ENCODE results near the gene DTX4. TPM values are rescaled to one million over a fixed set of nuclear protein-coding genes. Genes with fewer than 3 reads are reported as not detected.
A peak's percentile ranks its signal among the peaks of the same experiment; 100 is the strongest.

DTX4 gene
- total RNA-seq, 2 experiments from 2014 or later: 0.93 to 1.0 TPM

- H3K27me3 ChIP-seq (ENCODE audit: control insufficient read depth in 1 of 2, insufficient read depth in 2 of 2, low read length in 2 of 2): no peaks in the 10 kb centered on the region
- ATAC-seq (ENCODE audit: poor library complexity) (no peak), DNase-seq (no peak)
- no peaks in the 10 kb centered on the region for H3K9me3 ChIP-seq (ENCODE audit: control insufficient read depth in 1 of 2, insufficient read depth in 1 of 2, low read length in 2 of 2)
- H3K4me1 Mint-ChIP-seq (ENCODE audit: low read depth): peaks cover 50% of the 10 kb centered on the region
- H3K27ac Mint-ChIP-seq: peak overlapping the region; percentile 90
- ChIA-PET POLR2A (interaction anchor here (1.0 to 3.2 kb wide), 7 partner anchors 10 to 36 kb away, joined by 3 to 19 read pairs (median 6); partner anchors contain the start of genes DTX4 and FAM111B), CTCF (interaction anchor here (1.0 to 9.6 kb wide), 6 partner anchors 15 to 84 kb away, joined by 3 to 87 read pairs (median 9); partner anchors contain the start of genes DTX4 and FAM111B)
- peaks cover 23% of the 10 kb centered on the region for H3K4me1 ChIP-seq (ENCODE audit: insufficient read depth, low read length)
- intact Hi-C loops (cut with DNase I, micrococcal nuclease): loop anchor here (1.0 to 10.0 kb wide), 9 partner anchors 16 to 1817 kb away; partner anchors contain the start of genes LPXN (in 2 of the 2), ZFP91 (in 2 of the 2), FAM111B (in 1 of the 2) and P2RX3 (in 1 of the 2)
- H3K27me3 Mint-ChIP-seq: no peaks in the 10 kb centered on the region
- no peaks in the 10 kb centered on the region for H3K9me3 Mint-ChIP-seq
- TF ChIP-seq, protein P1, sequence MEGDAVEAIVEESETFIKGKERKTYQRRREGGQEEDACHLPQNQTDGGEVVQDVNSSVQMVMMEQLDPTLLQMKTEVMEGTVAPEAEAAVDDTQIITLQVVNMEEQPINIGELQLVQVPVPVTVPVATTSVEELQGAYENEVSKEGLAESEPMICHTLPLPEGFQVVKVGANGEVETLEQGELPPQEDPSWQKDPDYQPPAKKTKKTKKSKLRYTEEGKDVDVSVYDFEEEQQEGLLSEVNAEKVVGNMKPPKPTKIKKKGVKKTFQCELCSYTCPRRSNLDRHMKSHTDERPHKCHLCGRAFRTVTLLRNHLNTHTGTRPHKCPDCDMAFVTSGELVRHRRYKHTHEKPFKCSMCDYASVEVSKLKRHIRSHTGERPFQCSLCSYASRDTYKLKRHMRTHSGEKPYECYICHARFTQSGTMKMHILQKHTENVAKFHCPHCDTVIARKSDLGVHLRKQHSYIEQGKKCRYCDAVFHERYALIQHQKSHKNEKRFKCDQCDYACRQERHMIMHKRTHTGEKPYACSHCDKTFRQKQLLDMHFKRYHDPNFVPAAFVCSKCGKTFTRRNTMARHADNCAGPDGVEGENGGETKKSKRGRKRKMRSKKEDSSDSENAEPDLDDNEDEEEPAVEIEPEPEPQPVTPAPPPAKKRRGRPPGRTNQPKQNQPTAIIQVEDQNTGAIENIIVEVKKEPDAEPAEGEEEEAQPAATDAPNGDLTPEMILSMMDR (IDR thresholded peaks at IDR 0.05): peak; percentile 29
- H3K36me3 ChIP-seq (ENCODE audit: insufficient read depth, low read length): peaks cover 18% of the 10 kb centered on the region
- H3K27ac ChIP-seq (ENCODE audit: low read depth in 1 of 2, low read length in 2 of 2): peak overlapping the region; percentile 80 to 91
- H3K36me3 Mint-ChIP-seq (ENCODE audit: low read depth): peaks cover 34% of the 10 kb centered on the region
- H3K4me3 ChIP-seq (ENCODE audit: low read length): peak overlapping the region; percentile 79
- peak overlapping the region; percentile 94 for H3K4me3 Mint-ChIP-seq
Measured at GRCh38 chr11:59141673-59142460, 30.1 kb upstream of the DTX4 start.

DNA sequence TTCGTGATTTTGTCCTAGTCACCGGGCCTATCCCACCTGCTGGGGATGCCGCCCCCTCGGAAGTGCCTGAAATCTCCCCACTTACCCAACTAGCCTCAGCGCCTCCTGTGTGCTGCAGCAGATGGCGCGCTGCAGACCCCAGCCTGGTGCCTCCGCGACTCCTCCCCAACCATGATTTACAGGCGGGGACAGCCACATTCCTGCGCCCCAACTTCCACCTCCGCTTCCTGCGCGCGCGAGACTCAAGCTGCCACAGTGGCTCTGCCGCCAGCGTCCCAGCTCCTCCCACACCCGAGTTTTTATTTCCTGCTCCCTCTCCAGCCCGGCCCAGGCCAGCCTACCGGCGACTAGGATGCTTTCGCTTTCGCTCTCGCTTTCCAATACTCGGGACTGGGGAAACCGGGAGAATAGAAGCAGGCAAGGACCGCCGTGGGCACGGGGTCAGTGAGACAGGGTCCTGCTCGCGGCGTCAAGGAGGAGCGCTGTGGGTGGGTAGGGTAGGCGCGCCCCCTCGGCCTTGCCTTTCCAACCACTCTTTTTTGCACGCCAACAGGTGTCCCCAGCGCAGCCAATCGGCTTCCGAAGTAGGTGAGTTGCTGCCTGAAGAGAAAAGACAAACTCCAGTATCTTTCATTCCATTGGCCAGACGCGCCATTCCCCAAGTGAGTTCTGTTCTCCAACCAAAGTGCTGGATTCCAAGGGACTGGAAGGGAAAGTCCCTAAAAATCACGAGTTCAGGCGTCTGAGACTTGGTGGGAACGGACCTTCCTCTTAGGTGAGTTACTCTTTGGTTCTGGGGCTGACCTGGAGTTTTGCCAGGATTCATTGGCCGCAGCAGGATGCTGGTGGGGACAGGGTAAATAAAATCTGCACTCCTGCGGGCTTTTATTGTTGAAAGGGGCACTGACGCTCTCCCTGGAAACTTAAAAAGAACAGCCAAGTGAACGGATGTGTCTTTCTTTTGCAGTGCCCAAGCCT lies 29.1 kb upstream of the DTX4 start, which contains the start of gene FAM111A:
Gene FAM111A (plus strand): TSS at position 327 of the 978 bp plus-strand sequence. CDS start 6,017 bp downstream, outside the sequence.
- TF ChIP-seq, protein P1 (IDR thresholded peaks at IDR 0.05): no peak
- H3K27me3 Mint-ChIP-seq: no peaks in the 10 kb centered on the region
- POLR2A ChIA-PET: interaction anchor here (1.0 to 3.2 kb wide), 8 partner anchors 9 to 37 kb away, joined by 3 to 19 read pairs (median 6); partner anchors contain the start of genes DTX4 and FAM111B
- H3K36me3 Mint-ChIP-seq (ENCODE audit: low read depth): peaks cover 37% of the 10 kb centered on the region
- Histone ChIP-seq H3K36me3 (ENCODE audit: insufficient read depth, low read length) (peaks cover 20% of the 10 kb centered on the region), H3K27me3 (ENCODE audit: control insufficient read depth in 1 of 2, insufficient read depth in 2 of 2, low read length in 2 of 2) (no peaks in the 10 kb centered on the region), H3K9me3 (ENCODE audit: control insufficient read depth in 1 of 2, insufficient read depth in 1 of 2, low read length in 2 of 2) (no peaks in the 10 kb centered on the region), H3K4me3 (ENCODE audit: low read length) (peak within 1 kb of the TSS; percentile 79), H3K27ac (ENCODE audit: low read depth in 1 of 2, low read length in 2 of 2) (peak within 1 kb of the TSS; percentile 80 to 91), H3K4me1 (ENCODE audit: insufficient read depth, low read length) (peaks cover 23% of the 10 kb centered on the region)
- CTCF ChIA-PET: interaction anchor here (0.6 to 9.6 kb wide), 7 partner anchors 9 to 85 kb away, joined by 3 to 87 read pairs (median 6); partner anchors contain the start of genes DTX4 and FAM111B
- H3K4me3 Mint-ChIP-seq: peak within 1 kb of the TSS; percentile 94
- H3K9me3 Mint-ChIP-seq: no peaks in the 10 kb centered on the region
- intact Hi-C loops (cut with DNase I, micrococcal nuclease): loop anchor here (1.0 to 10.0 kb wide), 9 partner anchors 15 to 1818 kb away; partner anchors contain the start of genes LPXN (in 2 of the 2), ZFP91 (in 2 of the 2), FAM111B (in 1 of the 2) and P2RX3 (in 1 of the 2)
- ATAC-seq (ENCODE audit: poor library complexity) (peak; percentile 81), DNase-seq (peak; percentile 67 to 95 (median 82))
- peak within 1 kb of the TSS; percentile 90 for H3K27ac Mint-ChIP-seq
- peaks cover 50% of the 10 kb centered on the region for H3K4me1 Mint-ChIP-seq (ENCODE audit: low read depth)
